H1 (cell line): Measurements from ENCODE around the gene FAM193B. TPM values are rescaled to one million over a fixed set of nuclear protein-coding genes. Genes with fewer than 3 reads are reported as not detected.

ENCODE experiments used
- CTCF ChIA-PET: fragments of 300-600 bp; sonication (Branson Sonifier 250); formaldehyde crosslinking; loops from one replicate; lab custom pipeline; 2021; ENCODE audit not compliant: partially characterized antibody; lab: Charles Lee
- POLR2A ChIA-PET: fragments of 300-600 bp; sonication (Branson Sonifier 250); formaldehyde crosslinking; loops from one replicate; lab custom pipeline; 2021; ENCODE audit warnings: inconsistent platforms; ENCODE audit not compliant: partially characterized antibody; lab: Charles Lee
- DNase-seq, 2 experiments: peaks; one replicate each; pipeline versions ENCODE4 v3.0.0 to v3.0.0-alpha.2; 2010 to 2022; ENCODE audit warnings: low spot score in 2 of 2, low read depth in 1 of 2, mixed read lengths in 1 of 2
- FAIRE-seq: peaks from 2 replicates; lab custom pipeline; 2011; peaks lifted over from hg19 to GRCh38; lab: Jason Lieb, UNC
- H2AFZ ChIP-seq: 2 replicates; pipeline ENCODE4 v1.8.1; 2012; ENCODE audit warnings: low read length, inconsistent platforms
- H2AK5ac ChIP-seq: 2 replicates; pipeline ENCODE4 v1.6.1; 2013; ENCODE audit warnings: low read depth, low read length
- H2BK120ac ChIP-seq: replicated peaks from 2 replicates; pipeline ENCODE3; 2013; ENCODE audit warnings: low read depth, low read length, inconsistent platforms
- H2BK12ac ChIP-seq: 2 replicates; pipeline ENCODE4 v1.6.1; 2013; ENCODE audit warnings: low read depth, low read length
- H2BK15ac ChIP-seq: 2 replicates; pipeline ENCODE4 v1.6.1; 2013; ENCODE audit warnings: low read length
- H2BK20ac ChIP-seq: 2 replicates; pipeline ENCODE4 v1.6.1; 2013; ENCODE audit warnings: low read length
- H2BK5ac ChIP-seq: 2 replicates; pipeline ENCODE4 v1.6.1; 2013; ENCODE audit warnings: low read depth, low read length
- H3K14ac ChIP-seq: 2 replicates; pipeline ENCODE4 v1.6.1; 2013; ENCODE audit warnings: inconsistent platforms; ENCODE audit not compliant: insufficient read length
- H3K18ac ChIP-seq: 2 replicates; pipeline ENCODE4 v1.6.1; 2013; ENCODE audit warnings: low read length; ENCODE audit errors: extremely low read depth
- H3K23ac ChIP-seq: 2 replicates; pipeline ENCODE4 v1.6.1; 2013; ENCODE audit warnings: inconsistent platforms; ENCODE audit not compliant: insufficient read length
- H3K23me2 ChIP-seq: 2 replicates; pipeline ENCODE4 v1.6.1; 2013; ENCODE audit warnings: low read depth, low read length
- H3K27ac ChIP-seq: 2 replicates; pipeline ENCODE4 v1.6.1; 2011; ENCODE audit warnings: low read depth, low read length, inconsistent platforms
- H3K27me3 ChIP-seq, 4 experiments: replicated peaks in 1 of 4; 1 replicate in 1 of 4; 2 replicates in 3 of 4; pipeline versions ENCODE4 v1.6.1 to v1.8.1; 2011 to 2013; ENCODE audit warnings: low read length in 3 of 4, mild to moderate bottlenecking in 3 of 4, inconsistent platforms in 2 of 4, mixed read lengths in 2 of 4, moderate library complexity in 1 of 4; ENCODE audit not compliant: control insufficient read depth in 3 of 4, insufficient read depth in 3 of 4; ENCODE audit errors: extremely low read depth in 1 of 4
- H3K36me3 ChIP-seq, 4 experiments: 2 replicates each; pipeline versions ENCODE4 v1.6.1 to v1.8.1; 2011 to 2013; ENCODE audit warnings: mild to moderate bottlenecking in 4 of 4, low read length in 3 of 4, moderate library complexity in 2 of 4, control low read depth in 1 of 4, inconsistent platforms in 1 of 4; ENCODE audit not compliant: insufficient read depth in 4 of 4, control insufficient read depth in 2 of 4
- H3K4ac ChIP-seq: replicated peaks from 2 replicates; pipeline ENCODE3; 2013; ENCODE audit warnings: low read length, low read depth, mixed read lengths, inconsistent platforms; ENCODE audit not compliant: insufficient read length
- H3K4me1 ChIP-seq, 4 experiments: replicated peaks in 1 of 4; 1 replicate in 1 of 4; 2 replicates in 3 of 4; pipeline versions ENCODE4 v1.6.1 to v1.8.1; 2011 to 2013; ENCODE audit warnings: low read length in 3 of 4, inconsistent platforms in 2 of 4, mixed read lengths in 1 of 4; ENCODE audit not compliant: insufficient read depth in 4 of 4, control insufficient read depth in 3 of 4
- H3K4me2 ChIP-seq, 2 experiments: 2 replicates each; pipeline versions ENCODE4 v1.6.1 to v1.8.1; 2011 to 2013; ENCODE audit warnings: low read depth in 2 of 2, low read length in 2 of 2, control low read depth in 1 of 2, inconsistent platforms in 1 of 2, mild to moderate bottlenecking in 1 of 2; ENCODE audit not compliant: insufficient read depth in 1 of 2
- H3K4me3 ChIP-seq, 4 experiments: fragments of 200-600, 300-600 bp in 1 of 4; sonication (generic), shearing (Covaris generic), sonication (Bioruptor Twin) in 1 of 4; 2 replicates each; pipeline versions ENCODE4 v1.5.1 to v1.8.1; 2011 to 2016; ENCODE audit warnings: low read length in 4 of 4, low read depth in 3 of 4, control low read depth in 2 of 4, inconsistent platforms in 2 of 4, mild to moderate bottlenecking in 2 of 4, mixed read lengths in 1 of 4, moderate library complexity in 1 of 4; ENCODE audit not compliant: insufficient read depth in 2 of 4; ENCODE audit errors: extremely low read depth in 1 of 4
- H3K56ac ChIP-seq: replicated peaks from 2 replicates; pipeline ENCODE3; 2013; ENCODE audit warnings: low read depth, mild to moderate bottlenecking, mixed read lengths, low read length, inconsistent platforms; ENCODE audit not compliant: insufficient read length
- H3K79me1 ChIP-seq: 2 replicates; pipeline ENCODE4 v1.6.1; 2013; ENCODE audit warnings: low read depth, low read length, control low read depth
- H3K79me2 ChIP-seq, 2 experiments: 2 replicates each; pipeline versions ENCODE4 v1.6.1 to v1.8.1; 2012 to 2013; ENCODE audit warnings: low read length in 2 of 2, mild to moderate bottlenecking in 2 of 2, inconsistent platforms in 1 of 2; ENCODE audit not compliant: insufficient read depth in 2 of 2, control insufficient read depth in 1 of 2
- H3K9ac ChIP-seq, 4 experiments: replicated peaks in 1 of 4; 1 replicate in 1 of 4; 2 replicates in 3 of 4; pipeline versions ENCODE4 v1.6.1 to v1.8.1; 2011 to 2013; ENCODE audit warnings: low read depth in 3 of 4, low read length in 3 of 4, control low read depth in 2 of 4, mild to moderate bottlenecking in 2 of 4, moderate library complexity in 2 of 4, inconsistent platforms in 1 of 4; ENCODE audit errors: extremely low read depth in 1 of 4
- H3K9me3 ChIP-seq, 2 experiments: 2 replicates each; pipeline versions ENCODE4 v1.6.1 to v1.8.1; 2012 to 2013; ENCODE audit warnings: mild to moderate bottlenecking in 2 of 2, moderate library complexity in 2 of 2, control low read depth in 1 of 2, inconsistent platforms in 1 of 2, low read depth in 1 of 2, low read length in 1 of 2, mixed read lengths in 1 of 2; ENCODE audit not compliant: insufficient read depth in 2 of 2
- H4K20me1 ChIP-seq, 2 experiments: replicated peaks in 1 of 2; 2 replicates each; pipeline versions ENCODE3 to v1.8.1; 2011 to 2013; ENCODE audit warnings: inconsistent platforms in 2 of 2, low read length in 2 of 2, mild to moderate bottlenecking in 1 of 2; ENCODE audit not compliant: insufficient read depth in 2 of 2, control insufficient read depth in 1 of 2
- H4K5ac ChIP-seq: 2 replicates; pipeline ENCODE4 v1.6.1; 2013; ENCODE audit warnings: low read length, low read depth, mixed read lengths, inconsistent platforms; ENCODE audit not compliant: insufficient read length
- H4K8ac ChIP-seq: 2 replicates; pipeline ENCODE4 v1.8.0; 2013; ENCODE audit warnings: mild to moderate bottlenecking, moderate library complexity, low read length, inconsistent platforms; ENCODE audit not compliant: insufficient read depth; ENCODE audit errors: extremely low read depth
- H4K91ac ChIP-seq: replicated peaks from 2 replicates; pipeline ENCODE3; 2013; ENCODE audit warnings: low read length, mixed read lengths, inconsistent platforms; ENCODE audit not compliant: insufficient read length
- ATF3 ChIP-seq: IDR thresholded peaks from 2 replicates; pipeline ENCODE4 v1.6.1; 2011; ENCODE audit warnings: low read depth, mild to moderate bottlenecking, low read length; ENCODE audit not compliant: insufficient read depth
- EGR1 ChIP-seq: IDR thresholded peaks from 2 replicates; pipeline ENCODE4 v1.6.1; 2011; ENCODE audit warnings: low read depth, low read length, borderline replicate concordance
- PHF8 ChIP-seq: fragments of 200-600 bp; sonication (generic); conservative IDR thresholded peaks from 2 replicates; pipeline ENCODE4 v1.7.1; 2012; ENCODE audit warnings: low read depth, mild to moderate bottlenecking, inconsistent platforms, low read length, moderate library complexity
- POLR2AphosphoS5 ChIP-seq: IDR thresholded peaks from 2 replicates; pipeline ENCODE4 v1.6.1; 2011; ENCODE audit warnings: low read depth, low read length
- TBP ChIP-seq: IDR thresholded peaks from 2 replicates; pipeline ENCODE4 v1.6.1; 2011; ENCODE audit warnings: low read depth, low read length, improper control_type of control experiment
- TCF12 ChIP-seq: IDR thresholded peaks from 2 replicates; pipeline ENCODE4 v1.6.1; 2011; ENCODE audit warnings: low read depth, mild to moderate bottlenecking, low read length
- TEAD4 ChIP-seq: IDR thresholded peaks from 2 replicates; pipeline ENCODE4 v1.6.1; 2012; ENCODE audit warnings: low read depth, low read length, inconsistent platforms, mixed read lengths
- WGBS, 2 experiments: shearing (Covaris generic) in 1 of 2; methylation state at CpG; one replicate each; pipeline versions ENCODE4 v1.1.6 to v1.1.7; 2013 to 2015; ENCODE audit warnings: low lambda C conversion rate in 2 of 2, mixed read lengths in 2 of 2, inconsistent platforms in 1 of 2, low coverage in 1 of 2, missing lambda C conversion rate in 1 of 2; ENCODE audit not compliant: insufficient replicate concordance in 2 of 2, insufficient coverage in 1 of 2, insufficient read length in 1 of 2; ENCODE audit errors: extremely low coverage in 1 of 2, missing lambda C conversion rate in 1 of 2; 5-methylcytosine and 5-hydroxymethylcytosine counted together
- polyA plus RNA-seq, 7 experiments: library from polyadenylated mRNA; depleted of rRNA in 3 of 7; stranded (reverse) in 5 of 7; unstranded in 2 of 7; fragments of >200 nt in 5 of 7; fragments of 200-250 nt in 2 of 7; gene quantifications; 1 replicate in 5 of 7; 2 replicates in 1 of 7; 4 replicates in 1 of 7; pipeline versions ENCODE4 v1.2.1 to v1.2.3, GENCODE V29; 2011 to 2013; ENCODE audit warnings: missing spikeins in 2 of 7, mixed read lengths in 2 of 7
- total RNA-seq: library from RNA; stranded (reverse); fragmentation: NEBNext Ultra II Directional; extraction: Animal tissue kit (Norgen Biotek cat#: 25700); gene quantifications from 2 replicates; pipeline ENCODE4 v1.2.1, GENCODE V29; 2021
- TF ChIP-seq, protein P1 (sequence below), 3 experiments: IDR thresholded peaks; 1 replicate in 2 of 3; 2 replicates in 1 of 3; pipeline versions ENCODE4 v1.5.1 to v1.6.1; 2011; ENCODE audit warnings: low read length in 3 of 3, mild to moderate bottlenecking in 3 of 3, inconsistent platforms in 2 of 3, low read depth in 1 of 3, moderate library complexity in 1 of 3; ENCODE audit not compliant: insufficient read depth in 1 of 3; ENCODE audit errors: control extremely low read depth in 1 of 3

FAM193B gene
- total and polyA plus RNA-seq, 2 of the 8 experiments (the other 6 are each of a cell fraction or from before 2014, with no cell fraction given), result 49.9 to 69.8 TPM

GRCh38 chr5:177555665-177556064 is 1.3 kb upstream of the FAM193B start:
- H3K27me3 ChIP-seq, result no peaks in the 10 kb centered on the region
- no peak for FAIRE-seq
- no peak overlapping the region; a peak in 1 of 4 replicates for H3K4me2 ChIP-seq
- 0 out of 2 replicates have a peak overlapping the region, but pooled peaks have one; percentile 53 for H2BK12ac ChIP-seq
- H3K18ac ChIP-seq, result no peak overlapping the region
- no peak overlapping the region for H2AK5ac ChIP-seq
- H4K91ac ChIP-seq, result no peak overlapping the region
- H2BK15ac ChIP-seq, result no peak overlapping the region
- H3K4ac ChIP-seq, result no peak overlapping the region
- no peak overlapping the region for H3K9ac ChIP-seq
- H4K8ac ChIP-seq, result no peak overlapping the region
- H4K5ac ChIP-seq, result no peak overlapping the region
- H2BK20ac ChIP-seq, result no peak overlapping the region
- H3K14ac ChIP-seq, result no peak overlapping the region
- H3K36me3 ChIP-seq, result peaks cover 0 to 16% (median 6%) of the 10 kb centered on the region in 4 experiments; a peak in 3 of 8 replicates
- H2AFZ ChIP-seq, result no peak overlapping the region
- H3K4me1 ChIP-seq, result peaks cover 5 to 9% (median 7%) of the 10 kb centered on the region in 4 experiments
- no peak overlapping the region for H2BK120ac ChIP-seq
- CTCF ChIA-PET, result interaction anchor here (0.7 to 1.9 kb wide), 2 partner anchors 11 to 62 kb away, joined by 3 to 6 read pairs; no protein-coding TSS in a partner anchor
- no peak overlapping the region for H3K27ac ChIP-seq
- TF ChIP-seq, protein P1, sequence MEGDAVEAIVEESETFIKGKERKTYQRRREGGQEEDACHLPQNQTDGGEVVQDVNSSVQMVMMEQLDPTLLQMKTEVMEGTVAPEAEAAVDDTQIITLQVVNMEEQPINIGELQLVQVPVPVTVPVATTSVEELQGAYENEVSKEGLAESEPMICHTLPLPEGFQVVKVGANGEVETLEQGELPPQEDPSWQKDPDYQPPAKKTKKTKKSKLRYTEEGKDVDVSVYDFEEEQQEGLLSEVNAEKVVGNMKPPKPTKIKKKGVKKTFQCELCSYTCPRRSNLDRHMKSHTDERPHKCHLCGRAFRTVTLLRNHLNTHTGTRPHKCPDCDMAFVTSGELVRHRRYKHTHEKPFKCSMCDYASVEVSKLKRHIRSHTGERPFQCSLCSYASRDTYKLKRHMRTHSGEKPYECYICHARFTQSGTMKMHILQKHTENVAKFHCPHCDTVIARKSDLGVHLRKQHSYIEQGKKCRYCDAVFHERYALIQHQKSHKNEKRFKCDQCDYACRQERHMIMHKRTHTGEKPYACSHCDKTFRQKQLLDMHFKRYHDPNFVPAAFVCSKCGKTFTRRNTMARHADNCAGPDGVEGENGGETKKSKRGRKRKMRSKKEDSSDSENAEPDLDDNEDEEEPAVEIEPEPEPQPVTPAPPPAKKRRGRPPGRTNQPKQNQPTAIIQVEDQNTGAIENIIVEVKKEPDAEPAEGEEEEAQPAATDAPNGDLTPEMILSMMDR (IDR thresholded peaks at IDR 0.05; ENCODE audit: control extremely low read depth in 1 of 3, insufficient read depth in 1 of 3, low read depth in 1 of 3, low read length in 3 of 3), result no peak
- TF ChIP-seq TBP (no peak), ATF3 (no peak), EGR1 (no peak), PHF8 (no peak), TEAD4 (no peak), TCF12 (no peak), POLR2AphosphoS5 (no peak)
- H3K23me2 ChIP-seq, result peaks cover 6% of the 10 kb centered on the region
- no peak overlapping the region for H3K4me3 ChIP-seq
- peaks cover 8 to 13% of the 10 kb centered on the region in 2 experiments for H4K20me1 ChIP-seq
- H3K79me1 ChIP-seq, result peaks cover 5% of the 10 kb centered on the region
- H3K9me3 ChIP-seq, result no peaks in the 10 kb centered on the region; a peak in 1 of 4 replicates
- WGBS, 2 experiments, result 87% methylated on average over 4 of the region's 5 CpGs; no CpG with 5 or more reads in 1 of the 2 experiments
- no peak overlapping the region for H2BK5ac ChIP-seq
- POLR2A ChIA-PET, result interaction anchor here (0.5 to 1.3 kb wide), 7 partner anchors 28 to 74 kb away, joined by 3 to 7 read pairs (median 3); partner anchors contain the start of gene TMED9
- H3K23ac ChIP-seq, result no peak overlapping the region
- no peak for DNase-seq
- peaks cover 3 to 32% of the 10 kb centered on the region in 2 experiments; a peak in 2 of 4 replicates for H3K79me2 ChIP-seq
- H3K56ac ChIP-seq, result no peak overlapping the region
